Fibroblast of gingiva (primary cell): ENCODE data around the gene DNASE2.
"Not testable (repeated sequence)": the region's sequence is repeated elsewhere in the genome, so short reads cannot be mapped to it uniquely, and the experiment has no call there.

Experiments
- DNase-seq: peaks from one replicate; pipeline ENCODE4 v3.0.0-alpha.2; 2011; ENCODE audit warnings: low read depth

DNASE2 gene

DNA sequence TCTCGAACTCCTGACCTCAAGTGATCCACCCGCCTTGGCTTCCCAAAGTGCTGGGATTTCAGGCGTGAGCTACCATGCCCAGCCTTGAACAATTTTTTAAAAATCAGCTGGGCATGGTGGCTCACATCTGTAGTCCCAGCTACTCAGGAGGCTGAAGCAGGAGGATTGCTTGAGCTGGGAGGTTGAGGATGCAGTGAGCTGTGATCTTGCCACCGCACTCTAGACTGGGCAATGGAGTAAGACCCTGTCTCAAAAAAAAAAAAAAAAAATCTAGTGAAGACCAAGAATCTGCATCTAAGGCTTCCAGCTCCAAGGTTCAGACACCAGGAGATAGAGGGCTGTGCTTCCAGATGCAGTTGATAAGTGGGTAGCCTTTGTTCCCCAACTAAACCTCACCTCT is 17.1 kb downstream of the DNASE2 start:
- DNase-seq: no peak

DNA sequence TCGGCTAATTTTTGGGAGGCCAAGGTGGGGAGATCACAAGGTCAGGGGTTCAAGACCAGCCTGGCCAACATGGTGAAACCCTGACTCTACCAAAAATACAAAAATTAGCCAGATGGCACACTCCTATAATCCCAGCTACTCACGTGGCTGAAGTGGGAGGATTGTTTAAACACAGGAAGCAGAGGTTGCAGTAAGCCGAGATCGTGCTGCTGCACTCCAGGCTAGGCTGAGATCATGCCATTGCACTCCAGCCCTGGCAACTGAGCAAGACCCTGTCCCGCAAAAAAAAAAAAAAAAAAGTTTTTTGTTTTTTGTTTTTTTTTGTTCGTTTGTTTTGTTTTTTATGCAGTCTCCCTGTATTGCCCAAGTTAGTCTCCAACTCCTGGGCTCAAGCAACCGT is 21.7 kb downstream of the DNASE2 start:
- DNase-seq: no peak

DNA sequence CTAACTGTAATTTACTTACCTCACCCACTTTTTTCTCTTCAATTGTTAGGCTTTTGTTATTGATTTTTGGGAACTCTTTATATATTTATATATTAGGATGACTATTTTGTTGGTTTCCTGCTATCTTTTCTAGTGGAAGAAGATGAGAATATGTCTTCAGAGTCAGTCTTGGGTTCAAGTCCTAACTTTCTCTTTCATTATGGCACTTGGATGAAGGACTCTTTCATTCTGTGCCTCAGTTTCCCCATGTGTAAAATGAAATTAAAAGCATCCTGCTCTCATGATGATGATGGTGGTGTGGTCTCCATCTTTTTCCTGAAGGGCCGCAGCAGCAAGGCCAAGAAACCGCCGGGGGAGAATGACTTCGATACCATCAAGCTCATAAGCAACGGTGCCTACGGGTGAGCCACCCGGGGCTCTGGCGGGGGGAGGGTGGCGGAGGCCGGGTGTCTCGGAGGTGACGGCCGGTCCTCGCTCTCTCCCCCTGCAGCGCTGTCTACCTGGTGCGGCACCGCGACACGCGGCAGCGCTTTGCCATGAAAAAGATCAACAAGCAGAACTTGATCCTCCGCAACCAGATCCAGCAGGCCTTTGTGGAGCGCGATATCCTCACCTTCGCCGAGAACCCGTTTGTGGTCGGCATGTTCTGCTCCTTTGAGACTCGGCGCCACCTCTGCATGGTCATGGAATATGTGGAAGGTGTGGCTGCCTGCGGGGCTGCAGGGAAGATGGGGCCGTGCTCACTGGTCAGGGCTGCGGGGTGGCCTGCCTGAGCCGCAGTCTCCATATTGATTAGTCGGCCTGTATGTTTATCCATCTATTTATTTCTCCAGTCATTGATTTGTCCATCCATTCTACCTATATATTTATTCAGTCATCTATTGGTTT is 23.0 kb downstream of the DNASE2 start:
- DNase-seq: no peak

DNA sequence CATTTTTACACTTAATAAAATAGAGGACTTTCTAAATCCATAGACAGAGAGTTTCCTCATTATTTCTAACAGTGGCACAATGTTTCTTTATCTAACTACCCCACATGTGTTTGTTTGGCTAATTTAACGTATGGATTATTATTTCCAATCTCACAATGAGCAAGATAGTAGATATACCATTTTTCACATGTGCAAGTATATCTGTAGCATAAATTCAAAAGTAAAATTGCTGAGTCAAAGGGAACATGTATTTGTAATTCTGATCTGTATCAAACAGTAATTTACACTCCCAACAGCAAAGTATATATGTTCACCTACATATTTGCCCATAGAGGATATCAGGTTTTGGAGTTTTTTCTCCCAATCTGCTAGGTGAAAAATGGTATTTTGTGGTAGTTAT is 24.6 kb downstream of the DNASE2 start:
- no peak for DNase-seq

DNA sequence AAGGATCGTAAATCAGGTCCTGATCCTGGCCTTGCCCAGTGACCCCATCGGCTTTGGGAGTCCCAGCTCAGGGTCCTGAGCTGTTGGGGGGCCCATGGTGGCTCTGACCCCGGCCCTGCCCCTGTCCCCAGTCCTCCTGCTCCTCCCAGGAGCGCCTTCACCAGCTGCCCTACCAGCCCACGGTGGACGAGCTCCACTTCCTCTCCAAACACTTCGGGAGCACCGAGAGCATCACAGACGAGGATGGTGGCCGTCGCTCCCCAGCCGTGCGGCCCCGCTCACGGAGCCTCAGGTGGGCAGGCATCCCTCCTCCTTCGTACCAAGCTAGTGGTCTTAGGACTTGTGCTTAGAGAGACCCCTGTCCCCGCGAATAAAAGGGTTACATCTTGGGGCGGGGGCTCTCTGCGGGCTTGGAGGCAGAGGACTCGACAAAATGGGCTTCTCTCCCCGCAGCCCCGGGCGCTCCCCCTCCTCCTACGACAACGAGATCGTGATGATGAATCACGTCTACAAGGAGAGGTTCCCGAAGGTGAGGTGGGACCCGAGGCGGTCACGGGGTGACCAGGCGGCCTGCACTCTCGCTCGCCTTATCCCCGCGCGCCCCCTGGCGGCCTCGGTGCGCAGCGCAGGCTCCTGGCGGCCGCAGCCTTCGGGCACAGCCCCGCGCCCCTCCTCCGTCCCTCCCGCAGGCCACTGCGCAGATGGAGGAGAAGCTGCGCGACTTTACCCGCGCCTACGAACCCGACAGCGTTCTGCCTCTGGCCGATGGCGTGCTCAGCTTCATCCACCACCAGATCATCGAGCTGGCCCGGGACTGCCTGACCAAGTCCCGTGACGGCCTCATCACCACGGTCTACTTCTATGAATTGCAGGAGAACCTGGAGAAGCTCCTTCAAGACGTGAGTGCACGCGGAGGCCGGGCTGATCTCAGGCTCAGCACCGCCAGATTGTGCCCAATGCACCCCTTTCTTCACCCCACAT is 33.8 kb downstream of the DNASE2 start:
- peak; percentile 69 for DNase-seq

DNA sequence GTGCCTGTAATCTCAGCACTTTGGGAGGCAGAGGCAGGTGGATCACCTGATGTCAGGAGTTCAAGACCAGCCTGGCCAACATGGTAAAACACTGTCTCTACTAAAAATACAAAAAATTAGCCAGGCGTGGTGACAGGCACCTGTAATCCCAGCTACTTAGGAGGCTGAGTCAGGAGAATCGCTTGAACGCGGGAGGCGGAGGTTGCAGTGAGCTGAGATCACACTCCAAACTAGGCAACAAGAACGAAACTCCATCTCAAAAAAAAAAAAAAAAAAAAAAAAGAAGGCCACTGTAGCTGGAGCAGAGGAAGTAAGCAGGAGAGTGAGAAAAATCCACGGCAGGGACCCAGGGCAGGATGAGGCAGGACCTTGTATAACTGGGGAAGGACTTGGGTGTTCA is 34.6 kb downstream of the DNASE2 start:
- not testable (repeated sequence) for DNase-seq

DNA sequence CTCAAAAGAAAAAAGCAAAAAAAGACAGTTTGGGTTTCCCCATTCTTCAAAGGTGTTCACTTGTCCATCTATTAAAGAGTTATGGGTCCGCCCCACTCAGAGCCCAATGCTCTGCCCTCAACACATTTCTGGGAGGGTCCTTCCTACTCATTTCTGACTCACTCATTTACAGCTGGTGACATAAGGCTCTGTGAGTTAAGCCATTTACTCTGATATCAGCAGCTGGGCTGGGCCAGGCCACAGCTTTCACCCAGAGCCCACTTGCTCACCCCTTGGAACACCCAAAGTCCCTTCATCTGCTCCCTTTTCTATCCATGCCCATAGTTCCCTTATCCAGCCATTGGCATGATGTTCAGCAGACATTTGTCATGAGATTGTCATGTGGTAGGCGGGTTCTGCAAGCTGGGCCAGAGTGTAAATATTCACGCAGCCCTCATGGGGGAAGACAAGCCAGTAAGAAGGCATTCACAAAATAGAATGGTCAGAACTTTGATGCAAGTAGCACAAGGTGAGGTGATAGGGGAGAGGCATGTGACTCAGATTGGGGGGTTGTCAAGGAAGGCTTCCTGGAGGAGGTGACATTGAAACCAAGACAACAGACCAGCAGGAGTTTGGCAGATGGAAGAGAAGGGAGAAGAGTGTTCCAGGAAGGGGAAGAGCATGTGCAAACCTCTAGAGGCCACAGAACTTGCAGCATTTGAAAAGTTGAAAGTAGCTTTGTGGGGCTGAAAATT is 37.1 kb downstream of the DNASE2 start:
- no peak for DNase-seq

DNA sequence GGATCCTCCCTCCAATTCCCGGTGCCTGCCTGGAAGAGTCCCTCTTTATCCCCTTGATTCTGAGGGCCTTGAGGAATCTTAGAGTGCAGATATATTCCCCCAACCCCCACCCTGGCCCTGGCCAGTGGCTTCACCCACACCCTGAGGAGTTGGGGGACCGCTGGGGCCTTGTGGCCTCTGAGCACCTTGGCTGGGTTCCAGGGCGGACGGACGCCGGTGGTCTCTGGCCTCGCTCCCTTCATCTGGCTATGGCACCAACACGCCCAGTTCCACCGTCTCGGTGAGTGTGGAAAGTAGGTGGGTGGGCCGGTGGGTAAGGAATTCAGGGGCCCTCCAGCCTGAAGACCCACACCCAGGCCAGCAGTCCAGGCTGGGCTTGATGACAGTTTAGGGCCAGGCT is 37.9 kb downstream of the DNASE2 start:
- DNase-seq: no peak

DNA sequence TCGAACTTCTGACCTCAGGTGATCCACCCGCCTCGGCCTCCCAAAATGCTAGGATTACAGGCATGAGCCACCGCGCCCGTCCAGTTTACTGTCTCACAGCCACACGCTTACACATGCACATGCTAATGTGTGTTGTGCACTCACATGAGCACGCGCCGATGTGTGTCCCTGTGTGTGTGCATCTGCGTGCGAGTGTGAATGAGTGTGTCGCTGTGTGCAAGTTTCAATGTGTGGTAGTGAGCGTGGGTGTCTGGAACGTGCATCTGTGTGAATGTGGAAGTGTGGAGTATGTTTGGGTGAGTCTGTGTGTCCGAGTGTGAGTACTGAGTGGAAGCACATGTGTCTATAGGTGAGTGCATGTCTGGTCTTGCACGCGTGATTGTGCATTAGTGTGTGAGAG is 38.7 kb downstream of the DNASE2 start:
- no peak for DNase-seq

DNA sequence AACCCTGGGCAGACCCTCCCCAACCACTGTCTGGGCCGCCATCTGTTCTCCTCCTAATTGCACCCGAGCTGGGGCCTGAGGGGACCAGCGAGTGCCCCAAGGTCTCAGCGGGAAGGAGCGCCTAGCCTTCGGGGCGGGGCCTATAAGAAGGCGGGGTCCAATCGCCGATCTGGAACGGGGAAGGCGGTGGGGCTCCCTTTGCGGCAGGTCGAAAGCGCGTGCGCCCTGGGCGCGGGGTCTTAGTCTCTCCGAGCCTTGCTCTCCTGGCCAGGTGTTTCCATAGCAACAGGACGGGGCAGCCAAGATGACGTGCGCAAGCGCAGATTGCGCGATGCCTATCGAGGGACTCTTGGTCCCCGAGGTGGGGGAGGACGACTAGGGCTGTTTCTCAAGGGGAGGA is 40.2 kb downstream of the DNASE2 start:
- no peak for DNase-seq

DNA sequence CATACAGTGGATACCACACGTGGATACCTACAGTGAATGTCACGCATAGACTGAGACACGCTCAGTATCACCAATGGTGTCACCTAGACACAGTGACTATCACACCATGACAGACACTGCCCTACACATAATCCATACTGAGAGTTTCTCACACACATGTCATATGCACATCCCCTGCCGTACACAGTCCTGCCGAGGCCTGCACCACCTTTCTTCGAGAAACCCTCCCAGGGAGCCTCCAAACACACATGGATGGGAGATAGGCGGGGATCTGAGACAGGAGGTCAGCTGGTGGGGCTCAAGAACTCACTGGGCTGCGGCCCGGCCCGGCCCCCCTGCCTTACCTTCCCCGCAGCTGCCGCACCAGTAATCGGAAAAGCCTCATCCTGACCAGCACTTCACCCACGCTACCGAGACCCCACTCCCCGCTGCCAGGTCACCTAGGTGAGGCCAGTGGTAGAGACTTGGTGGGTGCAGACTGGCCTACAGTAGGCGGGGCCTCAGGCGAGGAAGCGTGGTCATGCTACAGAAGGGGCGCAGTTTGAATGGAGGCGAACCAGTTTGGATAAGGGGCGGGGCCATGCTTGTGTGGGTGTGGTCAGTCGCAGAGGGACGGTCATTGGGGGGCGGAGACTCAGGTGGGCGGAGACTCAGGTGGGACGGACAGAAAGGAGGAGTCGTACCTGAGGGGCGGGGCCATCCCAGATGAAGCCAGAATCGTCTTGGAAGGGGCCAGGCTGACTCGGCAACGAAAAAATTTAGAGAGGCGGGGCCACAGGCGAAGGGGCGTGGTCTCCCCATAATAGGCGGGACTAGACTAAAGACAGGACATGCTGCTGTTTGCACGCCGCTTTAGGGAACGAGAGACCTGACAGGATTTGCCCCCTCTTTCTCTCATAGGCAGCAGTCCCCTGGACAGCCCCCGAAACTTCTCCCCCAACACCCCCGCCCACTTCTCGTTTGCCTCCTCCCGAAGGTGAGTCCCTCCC is 40.9 kb downstream of the DNASE2 start:
- peak; percentile 20 for DNase-seq

DNA sequence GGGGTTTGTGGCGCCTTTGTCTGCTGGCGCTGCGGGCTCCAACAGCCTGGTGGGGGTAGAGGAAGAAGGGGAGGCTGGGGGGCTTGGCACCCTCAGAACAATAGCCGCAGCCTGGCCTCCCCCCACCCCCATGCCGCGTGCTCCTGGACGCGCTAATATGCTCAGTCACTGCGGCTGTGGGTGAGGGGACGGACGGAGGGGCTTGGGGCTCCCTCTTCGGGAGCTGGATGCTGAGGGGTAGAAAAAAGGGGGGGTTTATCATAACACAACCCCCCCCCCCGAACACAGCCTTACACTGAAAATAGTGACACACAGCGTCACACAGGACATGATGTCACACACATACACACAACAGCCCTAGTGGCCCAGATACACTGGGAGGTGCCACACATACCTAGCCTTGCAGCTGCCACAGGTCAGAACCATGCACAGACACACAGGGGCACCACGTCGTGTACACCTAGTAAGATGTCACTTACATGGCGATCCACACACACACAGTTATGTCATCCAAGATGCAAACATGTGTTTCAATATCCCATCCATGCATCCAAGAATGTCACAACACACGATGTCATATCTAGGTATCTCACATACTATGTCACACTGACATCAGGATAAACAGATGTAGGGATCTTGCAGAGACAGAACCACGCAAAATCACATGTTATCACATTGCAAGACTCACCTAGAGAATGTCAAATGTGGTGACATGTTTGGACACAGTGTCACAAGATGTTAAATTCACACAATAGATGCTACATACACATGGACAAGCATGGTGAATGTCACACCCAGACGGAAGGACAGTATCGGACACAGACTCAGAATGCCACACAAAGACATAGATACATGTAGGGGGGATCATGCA is 42.1 kb downstream of the DNASE2 start:
- DNase-seq: no peak

DNA sequence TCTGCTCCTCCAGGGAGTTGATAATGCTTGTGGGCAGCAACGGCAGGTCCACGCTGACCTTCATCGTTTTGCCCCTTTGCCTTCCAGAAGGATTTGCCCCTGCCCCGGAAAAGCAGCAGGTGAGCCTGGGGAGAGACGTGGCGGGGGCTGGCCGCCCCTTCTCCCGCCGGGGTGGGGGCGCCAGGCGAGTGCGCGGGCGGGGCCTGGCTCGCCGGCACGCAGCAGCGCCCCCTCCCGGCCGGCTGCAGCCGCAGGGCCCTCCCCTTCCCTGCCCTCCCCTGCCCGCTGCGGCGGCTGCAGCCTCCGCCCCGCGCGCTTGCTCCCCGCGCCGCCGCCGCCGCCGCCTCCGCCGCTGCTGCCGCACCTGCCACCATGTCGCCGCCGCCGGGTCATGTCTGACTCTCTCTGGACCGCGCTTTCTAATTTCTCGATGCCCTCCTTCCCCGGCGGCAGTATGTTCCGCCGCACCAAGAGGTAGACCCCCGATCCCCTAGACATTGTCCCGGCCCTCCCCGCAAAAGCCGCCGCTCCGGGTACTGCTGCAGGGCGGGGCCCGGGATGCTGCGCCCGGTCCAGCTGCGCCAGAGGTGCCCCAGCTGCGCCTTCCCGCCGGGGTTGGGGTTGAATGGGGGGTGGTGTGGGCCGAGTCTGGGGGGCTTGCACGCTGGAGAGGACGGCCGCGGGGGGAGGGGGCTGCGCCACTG is 42.9 kb downstream of the DNASE2 start, which contains the start of gene MAST1:
MAST1 (plus strand) TSS at position 334 of the 704 bp plus-strand sequence; CDS start at position 392, 58 bp downstream.
- DNase-seq: no peak

DNA sequence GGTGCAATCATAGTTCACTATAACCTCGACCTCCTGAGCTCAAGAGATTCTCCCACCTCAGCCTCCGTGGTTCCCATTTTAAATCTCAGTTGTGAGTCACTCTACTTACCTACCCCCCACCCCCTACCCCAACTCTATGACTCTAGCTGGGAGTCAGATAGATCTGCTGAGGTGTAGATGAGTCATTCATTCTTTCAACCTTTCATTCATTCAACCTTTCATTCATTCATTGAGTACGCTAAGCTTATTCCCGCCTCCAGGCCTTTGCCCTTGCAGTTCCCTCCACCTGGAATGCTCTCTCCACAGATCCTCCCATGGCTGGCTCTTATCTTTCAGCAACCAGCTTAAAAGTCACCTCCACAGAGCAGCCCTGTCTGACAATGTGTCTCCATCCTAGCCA is 44.0 kb downstream of the DNASE2 start:
- no peak for DNase-seq

DNA sequence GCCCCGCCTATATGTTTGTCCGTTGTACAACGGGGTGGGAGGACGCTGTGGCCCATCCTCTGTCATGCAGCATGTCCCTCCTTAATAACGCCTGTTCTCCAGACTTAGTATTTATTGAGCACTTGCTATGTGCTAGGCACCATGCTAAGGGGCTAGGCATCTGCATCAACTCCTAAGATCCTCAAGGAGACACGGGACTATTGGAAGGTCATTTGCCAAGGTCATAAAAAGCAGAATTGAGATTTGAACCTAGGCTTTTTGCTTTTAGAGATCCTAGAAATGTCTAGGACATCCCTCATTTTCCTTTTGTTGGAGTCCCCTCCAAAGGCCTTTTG is 44.8 kb downstream of the DNASE2 start:
- DNase-seq: no peak

DNA sequence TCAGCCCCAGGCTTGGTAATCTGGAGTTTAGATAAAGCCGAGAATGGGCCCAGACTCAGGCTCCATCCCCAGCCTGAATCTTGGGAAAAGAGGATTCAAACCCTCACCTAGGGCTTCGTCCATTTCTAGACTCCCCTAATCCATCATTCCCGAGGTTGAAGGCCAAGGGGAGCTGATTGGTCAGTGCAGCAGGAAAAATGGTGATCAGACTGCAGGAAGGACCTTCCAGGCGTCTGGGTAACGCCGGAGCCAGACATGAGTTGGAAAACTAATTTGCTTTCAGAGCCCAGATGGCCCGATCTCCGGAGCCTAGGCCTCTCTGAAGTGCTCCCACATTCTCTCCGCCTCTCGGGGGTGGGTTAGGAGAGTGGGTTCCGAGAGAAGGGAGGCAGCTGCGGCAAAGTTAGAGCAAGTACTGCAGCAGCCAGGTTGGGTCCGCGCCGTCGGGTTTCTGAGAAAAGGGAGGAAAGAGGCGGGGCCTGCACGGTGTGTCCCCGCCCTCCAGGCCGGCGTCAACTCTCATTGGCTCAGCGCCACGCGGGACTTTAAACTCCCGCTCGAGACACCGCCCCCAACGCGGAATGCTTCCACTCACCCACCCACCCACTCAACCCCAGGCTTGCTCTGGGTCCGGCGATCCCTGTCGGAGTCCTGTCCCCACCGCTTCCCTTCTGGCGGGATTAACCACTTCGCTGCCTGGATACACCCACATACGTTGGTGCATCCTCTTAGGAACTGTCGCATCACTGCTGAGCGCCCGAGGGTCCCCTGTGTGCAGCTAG is 46.1 kb downstream of the DNASE2 start:
- no peak for DNase-seq

DNA sequence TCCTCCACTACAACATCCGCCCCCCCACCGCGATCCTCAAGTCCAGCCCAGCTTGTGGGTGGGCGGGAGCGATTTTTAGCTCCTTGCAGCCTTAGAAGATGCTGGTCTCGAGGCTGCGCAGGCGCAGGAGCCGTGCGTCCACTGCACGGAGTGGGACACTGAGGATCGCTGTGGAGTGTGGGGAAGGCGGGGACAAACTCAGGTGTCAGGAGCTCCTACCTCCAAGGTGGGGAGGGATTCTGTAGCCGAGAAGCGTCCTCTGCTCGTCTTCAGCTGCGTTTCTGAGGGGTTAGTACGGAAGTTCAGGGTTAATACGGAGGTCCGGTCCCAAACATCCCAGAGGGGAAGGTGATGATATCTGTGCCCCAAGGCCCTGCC is 46.7 kb downstream of the DNASE2 start, which contains the start of gene RTBDN:
RTBDN (minus strand) TSS at position 14 of the 378 bp plus-strand sequence. CDS start 4,600 bp downstream, outside the sequence.
- DNase-seq: no peak
